ENCODE measurements around the gene SEPTIN10.

Gene SEPTIN10

GRCh38 chr2:109530712-109531111, 83.1 kb downstream of the SEPTIN10 start:
- no peak for TF ChIP-seq CTCF (IDR thresholded peaks at IDR 0.05; ENCODE audit: low read depth, low read length)
- no peak overlapping the region for H3K4me3 ChIP-seq (ENCODE audit: low read depth, low read length)

GRCh38 chr2:109529532-109530449, 84.0 kb downstream of the SEPTIN10 start:
- TF ChIP-seq CTCF (IDR thresholded peaks at IDR 0.05; ENCODE audit: low read depth, low read length), result no peak
- H3K4me3 ChIP-seq (ENCODE audit: low read depth, low read length), result no peak overlapping the region

GRCh38 chr2:109528811-109529501, 84.8 kb downstream of the SEPTIN10 start:
- H3K4me3 ChIP-seq (ENCODE audit: low read depth, low read length), result no peak overlapping the region
- no peak for TF ChIP-seq CTCF (IDR thresholded peaks at IDR 0.05; ENCODE audit: low read depth, low read length)

GRCh38 chr2:109527846-109528705, 85.7 kb downstream of the SEPTIN10 start:
- no peak overlapping the region for H3K4me3 ChIP-seq (ENCODE audit: low read depth, low read length)
- TF ChIP-seq CTCF (IDR thresholded peaks at IDR 0.05; ENCODE audit: low read depth, low read length), result no peak

- TF ChIP-seq CTCF (IDR thresholded peaks at IDR 0.05; ENCODE audit: low read depth, low read length), result no peak
These were observed 86.7 kb downstream of the SEPTIN10 start for GRCh38 chr2:109527079-109527478.

GRCh38 chr2:109526442-109526970, 87.3 kb downstream of the SEPTIN10 start:
- no peak overlapping the region for H3K4me3 ChIP-seq (ENCODE audit: low read depth, low read length)
- TF ChIP-seq CTCF (IDR thresholded peaks at IDR 0.05; ENCODE audit: low read depth, low read length), result no peak

More at GRCh38 chr2:109527079-109527478, 86.7 kb downstream of the SEPTIN10 start:
- H3K4me3 ChIP-seq (ENCODE audit: low read depth, low read length), result no peak overlapping the region
